EH (cell line): Measurements from ENCODE around the gene ASCC2.
A peak's percentile ranks its signal among the peaks of the same experiment; 100 is the strongest.
"Not testable (repeated sequence)": the region's sequence is repeated elsewhere in the genome, so short reads cannot be mapped to it uniquely, and the experiment has no call there.

Experiments
- DNase-seq: peaks from one replicate; pipeline ENCODE4 v3.0.0-alpha.2; 2015; ENCODE audit warnings: low read depth

Gene ASCC2

DNA sequence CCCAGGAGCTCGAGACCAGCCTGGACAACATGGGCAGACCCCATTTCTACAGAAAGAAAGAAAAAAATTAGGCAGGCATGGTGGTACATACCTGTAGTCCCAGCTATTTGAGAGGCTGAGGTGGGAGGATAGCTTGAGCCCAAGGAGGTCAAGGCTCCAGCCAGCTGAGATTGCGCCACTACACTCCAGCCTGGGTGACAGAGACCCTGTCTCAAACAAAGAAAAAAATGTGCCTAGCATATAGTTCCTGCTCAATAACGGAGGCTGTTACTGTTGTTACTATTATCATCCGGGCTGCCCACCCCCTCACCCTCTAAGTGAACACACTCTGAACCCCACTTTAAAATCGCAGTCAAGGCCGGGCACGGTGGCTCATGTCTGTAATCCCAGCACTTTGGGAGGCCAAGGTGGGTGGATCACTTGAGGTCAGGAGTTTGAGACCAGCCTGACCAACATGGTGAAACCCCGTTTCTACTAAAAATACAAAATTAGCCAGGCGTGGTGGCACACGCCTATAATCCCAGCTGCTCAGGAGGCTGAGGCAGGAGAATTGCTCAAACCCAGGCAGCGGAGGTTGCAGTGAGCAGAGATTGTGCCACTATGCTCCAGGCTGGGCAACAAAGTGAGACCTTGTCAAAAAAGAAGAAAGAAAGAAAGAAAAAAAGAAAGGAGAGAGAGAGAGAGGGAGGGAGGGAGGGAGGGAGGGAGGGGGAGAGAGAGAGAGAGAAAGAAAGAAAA lies 83.2 kb downstream of the ASCC2 start:
- not testable (repeated sequence) for DNase-seq

DNA sequence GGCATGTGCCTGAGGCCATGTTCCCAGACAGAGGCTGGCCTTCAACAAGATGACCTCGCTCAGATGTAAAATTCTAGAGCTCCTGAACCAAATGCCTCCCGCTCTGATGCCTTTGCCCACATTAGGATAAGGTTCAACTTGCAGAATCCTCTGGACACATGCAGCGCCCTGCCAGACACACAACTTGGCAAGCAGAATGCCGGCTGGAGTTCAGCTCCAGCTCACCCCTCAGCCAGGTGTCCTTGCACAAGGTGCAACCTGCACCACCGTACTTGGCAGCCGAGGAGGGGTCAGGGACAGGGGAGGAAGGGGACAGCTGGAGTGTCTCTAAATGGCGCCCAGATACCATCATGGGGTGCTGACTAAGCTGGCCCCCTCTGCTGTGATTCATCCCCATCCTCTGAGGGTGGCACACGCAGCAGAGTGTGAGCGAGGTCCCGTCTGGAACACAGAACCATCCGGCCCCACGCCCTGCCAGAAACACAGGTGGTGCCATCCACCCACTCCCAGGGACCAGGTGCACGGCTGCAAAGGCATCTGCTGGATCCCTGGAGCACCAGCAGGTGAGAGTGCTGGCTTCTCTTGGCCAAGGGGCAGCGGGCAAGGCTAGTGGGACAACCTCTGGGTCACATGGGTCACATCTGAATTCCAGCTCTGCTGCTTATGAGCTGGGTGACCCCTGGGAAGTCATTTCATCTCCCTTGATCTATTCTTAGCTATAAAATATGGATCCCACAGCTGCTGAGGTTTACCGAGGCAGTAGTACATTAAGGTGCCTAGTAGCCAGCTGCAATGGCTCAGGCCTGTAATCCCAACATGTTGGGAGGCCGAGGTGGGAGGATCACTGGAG lies 84.0 kb downstream of the ASCC2 start:
- no peak for DNase-seq

DNA sequence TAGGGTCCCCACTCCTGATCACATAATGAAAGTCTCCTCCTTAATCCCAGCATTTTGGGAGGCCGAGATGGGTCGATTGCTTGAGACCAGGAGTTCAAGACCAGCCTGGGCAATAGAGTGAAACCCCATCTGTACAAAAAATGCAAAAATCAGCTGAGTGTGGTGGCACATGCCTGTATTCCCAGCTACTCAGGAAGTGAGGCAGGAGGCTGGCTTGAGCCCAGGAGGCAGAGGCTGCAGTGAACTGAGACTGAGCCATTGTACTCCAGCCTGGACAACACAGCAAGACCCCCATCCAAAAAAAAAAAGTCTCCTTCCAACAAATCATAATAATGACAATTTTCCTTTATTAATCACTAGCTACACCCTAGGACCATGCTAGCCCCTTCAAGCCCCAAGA lies 86.4 kb downstream of the ASCC2 start:
- DNase-seq = no peak

DNA sequence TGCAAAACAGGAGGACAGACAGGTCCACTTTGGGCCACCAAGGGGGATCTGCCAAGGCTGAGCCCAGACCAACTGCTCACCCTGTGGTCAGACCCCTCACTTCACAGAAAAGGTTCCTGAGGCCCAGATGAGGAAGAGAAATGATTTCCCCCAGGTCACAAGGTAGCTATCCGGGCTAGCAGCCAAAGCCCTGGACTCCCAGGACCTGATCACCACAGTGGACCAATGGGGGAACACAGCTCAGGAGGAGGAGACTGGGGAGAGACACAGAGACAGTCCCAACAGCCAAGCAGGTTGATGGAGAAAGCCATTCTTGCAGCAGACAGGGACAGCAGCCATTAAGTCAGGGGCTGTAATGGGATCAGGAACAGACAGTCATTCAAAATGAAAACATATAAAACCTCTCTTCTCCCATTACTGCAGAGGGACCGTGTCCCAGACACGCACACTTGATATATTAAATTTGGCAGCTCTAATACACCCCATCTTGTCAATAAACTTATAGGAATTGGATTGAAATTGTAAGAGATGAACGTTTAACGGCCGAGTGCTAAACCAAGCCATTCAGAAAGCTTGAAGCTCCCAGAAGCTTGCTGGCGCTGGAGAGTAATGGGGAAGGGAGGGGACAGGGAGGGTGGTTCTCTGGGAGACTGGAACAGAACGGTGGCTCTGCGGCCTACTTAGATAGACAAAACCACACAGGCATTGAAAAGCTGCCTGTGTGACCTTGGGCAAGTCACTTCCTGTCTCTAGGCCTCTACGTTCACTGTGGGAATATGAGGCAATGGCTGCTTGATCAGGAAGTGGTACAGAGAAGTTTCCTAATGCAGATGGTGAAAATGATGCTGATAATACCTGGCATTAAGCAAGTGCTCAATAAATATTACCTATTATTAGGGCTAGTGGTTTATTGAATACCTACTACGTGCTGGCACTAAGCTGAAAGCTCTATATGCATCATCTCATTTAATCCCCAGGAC lies 87.2 kb downstream of the ASCC2 start:
- peak; percentile 18 for DNase-seq

DNA sequence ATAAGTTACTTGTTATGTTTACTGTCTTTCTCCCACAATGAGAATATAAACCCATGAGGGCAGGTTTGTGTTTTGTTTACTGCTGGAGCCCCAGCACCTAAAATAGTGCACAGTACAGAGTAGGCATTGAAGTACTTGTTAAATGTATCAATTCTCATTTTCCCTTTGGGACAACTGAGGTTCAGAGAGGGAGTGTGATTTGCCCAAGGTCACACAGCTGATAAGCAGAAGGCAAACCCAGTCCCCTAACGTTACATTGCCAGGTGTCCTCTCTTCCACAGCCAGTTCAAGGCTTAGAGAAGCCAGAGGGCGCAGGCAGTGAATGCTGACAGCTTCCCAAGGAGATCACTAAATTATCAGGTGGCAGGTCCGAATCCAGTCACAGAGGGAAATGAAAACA lies 88.0 kb downstream of the ASCC2 start:
- DNase-seq = no peak

DNA sequence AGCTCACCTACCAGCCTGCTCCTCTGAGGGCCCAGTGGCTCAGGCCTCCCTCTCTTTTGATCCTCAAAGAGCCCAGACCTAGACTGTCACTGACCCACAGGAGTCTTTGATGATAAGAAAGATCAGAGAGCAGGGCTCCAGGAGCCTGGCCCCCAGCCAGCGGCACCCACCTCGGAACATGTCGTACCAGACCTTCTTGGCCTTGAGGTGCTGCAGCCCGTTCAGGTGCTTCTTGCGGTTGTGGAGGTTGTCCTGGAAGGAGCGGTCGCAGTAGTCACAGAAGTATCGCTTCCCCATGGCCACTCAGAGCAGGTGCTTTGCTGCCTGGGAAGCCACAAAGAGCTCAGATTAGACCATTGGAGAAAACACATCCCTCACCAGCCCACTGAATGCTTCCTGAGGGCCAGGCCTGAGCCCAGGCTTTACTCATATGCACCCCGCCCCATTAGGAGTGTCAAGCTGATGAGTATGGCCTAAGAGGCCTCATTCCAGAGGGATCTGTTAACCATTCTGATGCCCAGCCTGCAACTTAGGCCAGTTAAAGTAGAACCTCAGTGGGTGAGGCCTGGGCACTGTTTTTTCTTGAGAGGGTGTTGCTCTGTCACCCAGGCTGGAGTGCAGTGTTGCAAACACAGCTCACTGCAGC lies 89.7 kb downstream of the ASCC2 start:
- DNase-seq = peak; percentile 9

DNA sequence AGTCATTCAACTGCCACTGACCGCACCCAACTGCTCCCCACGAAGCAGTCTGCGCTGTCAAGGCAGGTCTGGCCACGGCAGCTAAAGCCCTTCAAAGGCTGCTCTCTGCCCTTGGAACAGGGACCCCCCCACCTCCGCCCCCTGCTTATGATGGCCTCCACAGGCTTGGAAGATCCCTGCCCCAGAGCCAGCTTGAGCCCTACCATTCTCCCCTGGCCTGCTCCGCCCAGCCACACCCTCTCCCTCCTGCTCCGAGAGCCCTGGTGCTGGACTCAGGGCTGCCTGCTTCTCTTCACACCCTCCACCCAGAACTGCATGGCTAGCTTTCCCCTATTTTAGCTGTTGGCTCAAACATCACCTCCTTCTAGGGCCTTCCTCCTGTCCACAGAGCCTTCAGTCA lies 90.2 kb downstream of the ASCC2 start:
- no peak for DNase-seq

DNA sequence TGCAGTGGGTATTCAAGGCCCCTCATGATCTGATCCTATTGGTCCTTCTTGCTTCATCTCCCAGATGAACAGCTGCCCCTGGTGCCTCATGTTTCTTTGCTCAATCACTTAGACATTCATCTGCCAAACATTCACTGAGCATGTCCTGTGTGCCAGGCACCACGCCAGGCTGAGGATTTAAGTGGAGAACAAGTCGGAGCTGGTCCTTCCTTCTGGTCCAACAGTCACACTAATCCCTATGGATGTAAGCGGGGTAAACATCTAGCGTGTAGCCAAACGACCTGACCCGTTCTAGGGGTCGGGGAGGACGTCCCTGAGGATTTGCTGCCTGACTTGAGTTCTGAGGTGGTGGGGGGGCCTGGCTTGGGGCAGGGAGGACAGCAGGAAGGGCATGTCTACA lies 93.2 kb downstream of the ASCC2 start:
- peak; percentile 61 for DNase-seq

DNA sequence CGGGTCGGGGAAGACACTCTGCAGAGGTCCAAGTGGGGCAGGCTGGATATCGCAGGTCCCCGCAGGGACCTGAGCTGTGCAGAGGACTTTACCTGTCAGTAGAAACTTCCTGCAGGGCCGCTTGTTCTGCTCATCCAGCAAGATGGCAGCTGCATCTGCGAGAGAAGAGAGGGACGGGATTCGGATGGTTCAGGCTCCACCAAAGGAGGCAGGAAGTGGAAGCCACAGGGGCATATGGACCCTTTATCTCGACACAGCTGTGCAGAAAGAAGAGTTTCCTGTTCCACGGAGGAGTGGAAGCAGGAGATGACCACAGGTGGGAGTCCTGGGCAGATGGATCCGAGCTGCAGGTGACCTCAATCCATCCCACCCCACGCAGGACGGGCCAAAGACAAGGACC lies 95.7 kb downstream of the ASCC2 start:
- DNase-seq = no peak

DNA sequence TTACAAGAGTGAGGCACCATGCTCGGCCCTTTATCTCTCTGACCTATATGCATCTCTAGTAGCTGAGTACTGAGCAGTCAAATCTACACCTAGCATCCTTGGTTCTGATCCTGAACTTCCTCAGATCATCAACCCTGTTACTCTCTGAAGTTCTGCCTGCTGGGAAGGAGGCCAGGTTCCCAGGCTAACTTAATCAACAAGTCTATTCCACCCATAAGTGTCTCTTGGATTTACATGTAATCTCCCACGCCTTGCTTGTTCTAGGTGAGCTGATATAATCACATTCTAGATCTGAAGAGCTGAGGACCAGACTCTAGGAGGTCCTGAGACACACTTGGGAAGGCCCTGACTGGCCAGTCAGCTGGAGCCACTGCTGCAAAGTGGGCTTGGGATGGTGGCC lies 96.1 kb downstream of the ASCC2 start:
- DNase-seq = no peak

DNA sequence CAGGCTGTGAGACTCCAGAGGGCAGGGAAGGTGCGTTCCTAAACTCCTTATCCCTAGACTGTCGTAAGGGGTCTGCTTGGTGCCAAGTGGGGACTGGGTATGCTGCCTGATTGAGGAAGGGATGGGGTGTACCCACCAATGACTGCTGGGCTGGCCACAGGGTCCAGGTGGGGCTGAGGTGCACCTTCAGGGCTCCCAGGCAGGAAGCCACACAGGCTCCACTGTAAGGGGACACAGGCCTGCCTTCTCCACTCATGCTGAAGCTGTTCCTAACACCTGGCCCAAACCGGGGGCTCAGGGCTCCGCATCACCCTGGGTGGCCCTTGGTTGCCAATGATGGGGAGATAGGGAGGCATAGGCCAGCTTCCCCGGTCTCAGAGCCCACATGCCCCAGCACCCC lies 97.9 kb downstream of the ASCC2 start:
- DNase-seq = no peak

DNA sequence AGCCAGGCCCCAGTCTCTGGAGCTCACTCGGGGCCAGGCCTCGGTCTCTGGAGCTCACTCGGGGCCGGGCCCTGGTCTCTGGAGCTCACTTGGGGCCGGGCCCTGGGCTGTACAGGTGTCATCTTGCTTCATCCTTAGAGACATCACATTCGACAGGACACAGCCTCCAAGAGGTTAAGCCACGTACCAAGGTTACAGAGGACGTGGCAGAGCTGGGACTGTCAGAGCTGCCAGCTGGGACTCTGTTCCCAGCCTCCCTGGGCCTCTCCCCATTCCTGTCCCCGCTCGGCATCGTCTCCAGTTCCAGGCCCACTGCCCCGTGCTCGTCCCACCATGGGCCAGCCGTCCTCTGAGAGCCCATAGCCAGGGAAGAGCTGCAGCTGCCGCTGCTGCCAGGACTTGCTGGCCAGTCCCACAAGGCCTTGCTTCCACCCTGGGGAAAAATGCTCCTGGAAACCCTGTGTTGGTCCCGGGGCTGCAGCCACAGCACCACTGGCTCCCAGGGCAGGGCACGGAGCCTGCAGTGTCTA lies 98.7 kb downstream of the ASCC2 start:
- no peak for DNase-seq
